H1 (cell line): Measurements from ENCODE around the gene LRRC23. TPM values are rescaled to one million over a fixed set of nuclear protein-coding genes. Genes with fewer than 3 reads are reported as not detected.
A peak's percentile ranks its signal among the peaks of the same experiment; 100 is the strongest.

Experiments used
- CTCF ChIA-PET: fragments of 300-600 bp; sonication (Branson Sonifier 250); formaldehyde crosslinking; loops from one replicate; lab custom pipeline; 2021; ENCODE audit not compliant: partially characterized antibody; lab: Charles Lee
- POLR2A ChIA-PET: fragments of 300-600 bp; sonication (Branson Sonifier 250); formaldehyde crosslinking; loops from one replicate; lab custom pipeline; 2021; ENCODE audit warnings: inconsistent platforms; ENCODE audit not compliant: partially characterized antibody; lab: Charles Lee
- DNase-seq, 2 experiments: peaks; one replicate each; pipeline versions ENCODE4 v3.0.0 to v3.0.0-alpha.2; 2010 to 2022; ENCODE audit warnings: low spot score in 2 of 2, low read depth in 1 of 2, mixed read lengths in 1 of 2
- FAIRE-seq: peaks from 2 replicates; lab custom pipeline; 2011; peaks lifted over from hg19 to GRCh38; lab: Jason Lieb, UNC
- H2AFZ ChIP-seq: 2 replicates; pipeline ENCODE4 v1.8.1; 2012; ENCODE audit warnings: low read length, inconsistent platforms
- H2AK5ac ChIP-seq: 2 replicates; pipeline ENCODE4 v1.6.1; 2013; ENCODE audit warnings: low read depth, low read length
- H2BK120ac ChIP-seq: replicated peaks from 2 replicates; pipeline ENCODE3; 2013; ENCODE audit warnings: low read depth, low read length, inconsistent platforms
- H2BK12ac ChIP-seq: 2 replicates; pipeline ENCODE4 v1.6.1; 2013; ENCODE audit warnings: low read depth, low read length
- H2BK15ac ChIP-seq: 2 replicates; pipeline ENCODE4 v1.6.1; 2013; ENCODE audit warnings: low read length
- H2BK20ac ChIP-seq: 2 replicates; pipeline ENCODE4 v1.6.1; 2013; ENCODE audit warnings: low read length
- H2BK5ac ChIP-seq: 2 replicates; pipeline ENCODE4 v1.6.1; 2013; ENCODE audit warnings: low read depth, low read length
- H3K14ac ChIP-seq: 2 replicates; pipeline ENCODE4 v1.6.1; 2013; ENCODE audit warnings: inconsistent platforms; ENCODE audit not compliant: insufficient read length
- H3K18ac ChIP-seq: 2 replicates; pipeline ENCODE4 v1.6.1; 2013; ENCODE audit warnings: low read length; ENCODE audit errors: extremely low read depth
- H3K23ac ChIP-seq: 2 replicates; pipeline ENCODE4 v1.6.1; 2013; ENCODE audit warnings: inconsistent platforms; ENCODE audit not compliant: insufficient read length
- H3K23me2 ChIP-seq: 2 replicates; pipeline ENCODE4 v1.6.1; 2013; ENCODE audit warnings: low read depth, low read length
- H3K27ac ChIP-seq: 2 replicates; pipeline ENCODE4 v1.6.1; 2011; ENCODE audit warnings: low read depth, low read length, inconsistent platforms
- H3K27me3 ChIP-seq, 4 experiments: replicated peaks in 1 of 4; 1 replicate in 1 of 4; 2 replicates in 3 of 4; pipeline versions ENCODE4 v1.6.1 to v1.8.1; 2011 to 2013; ENCODE audit warnings: low read length in 3 of 4, mild to moderate bottlenecking in 3 of 4, inconsistent platforms in 2 of 4, mixed read lengths in 2 of 4, moderate library complexity in 1 of 4; ENCODE audit not compliant: control insufficient read depth in 3 of 4, insufficient read depth in 3 of 4; ENCODE audit errors: extremely low read depth in 1 of 4
- H3K36me3 ChIP-seq, 4 experiments: 2 replicates each; pipeline versions ENCODE4 v1.6.1 to v1.8.1; 2011 to 2013; ENCODE audit warnings: mild to moderate bottlenecking in 4 of 4, low read length in 3 of 4, moderate library complexity in 2 of 4, control low read depth in 1 of 4, inconsistent platforms in 1 of 4; ENCODE audit not compliant: insufficient read depth in 4 of 4, control insufficient read depth in 2 of 4
- H3K4ac ChIP-seq: replicated peaks from 2 replicates; pipeline ENCODE3; 2013; ENCODE audit warnings: low read length, low read depth, mixed read lengths, inconsistent platforms; ENCODE audit not compliant: insufficient read length
- H3K4me1 ChIP-seq, 4 experiments: replicated peaks in 1 of 4; 1 replicate in 1 of 4; 2 replicates in 3 of 4; pipeline versions ENCODE4 v1.6.1 to v1.8.1; 2011 to 2013; ENCODE audit warnings: low read length in 3 of 4, inconsistent platforms in 2 of 4, mixed read lengths in 1 of 4; ENCODE audit not compliant: insufficient read depth in 4 of 4, control insufficient read depth in 3 of 4
- H3K4me2 ChIP-seq, 2 experiments: 2 replicates each; pipeline versions ENCODE4 v1.6.1 to v1.8.1; 2011 to 2013; ENCODE audit warnings: low read depth in 2 of 2, low read length in 2 of 2, control low read depth in 1 of 2, inconsistent platforms in 1 of 2, mild to moderate bottlenecking in 1 of 2; ENCODE audit not compliant: insufficient read depth in 1 of 2
- H3K4me3 ChIP-seq, 4 experiments: fragments of 200-600, 300-600 bp in 1 of 4; sonication (generic), shearing (Covaris generic), sonication (Bioruptor Twin) in 1 of 4; 2 replicates each; pipeline versions ENCODE4 v1.5.1 to v1.8.1; 2011 to 2016; ENCODE audit warnings: low read length in 4 of 4, low read depth in 3 of 4, control low read depth in 2 of 4, inconsistent platforms in 2 of 4, mild to moderate bottlenecking in 2 of 4, mixed read lengths in 1 of 4, moderate library complexity in 1 of 4; ENCODE audit not compliant: insufficient read depth in 2 of 4; ENCODE audit errors: extremely low read depth in 1 of 4
- H3K56ac ChIP-seq: replicated peaks from 2 replicates; pipeline ENCODE3; 2013; ENCODE audit warnings: low read depth, mild to moderate bottlenecking, mixed read lengths, low read length, inconsistent platforms; ENCODE audit not compliant: insufficient read length
- H3K79me1 ChIP-seq: 2 replicates; pipeline ENCODE4 v1.6.1; 2013; ENCODE audit warnings: low read depth, low read length, control low read depth
- H3K79me2 ChIP-seq, 2 experiments: 2 replicates each; pipeline versions ENCODE4 v1.6.1 to v1.8.1; 2012 to 2013; ENCODE audit warnings: low read length in 2 of 2, mild to moderate bottlenecking in 2 of 2, inconsistent platforms in 1 of 2; ENCODE audit not compliant: insufficient read depth in 2 of 2, control insufficient read depth in 1 of 2
- H3K9ac ChIP-seq, 4 experiments: replicated peaks in 1 of 4; 1 replicate in 1 of 4; 2 replicates in 3 of 4; pipeline versions ENCODE4 v1.6.1 to v1.8.1; 2011 to 2013; ENCODE audit warnings: low read depth in 3 of 4, low read length in 3 of 4, control low read depth in 2 of 4, mild to moderate bottlenecking in 2 of 4, moderate library complexity in 2 of 4, inconsistent platforms in 1 of 4; ENCODE audit errors: extremely low read depth in 1 of 4
- H3K9me3 ChIP-seq, 2 experiments: 2 replicates each; pipeline versions ENCODE4 v1.6.1 to v1.8.1; 2012 to 2013; ENCODE audit warnings: mild to moderate bottlenecking in 2 of 2, moderate library complexity in 2 of 2, control low read depth in 1 of 2, inconsistent platforms in 1 of 2, low read depth in 1 of 2, low read length in 1 of 2, mixed read lengths in 1 of 2; ENCODE audit not compliant: insufficient read depth in 2 of 2
- H4K20me1 ChIP-seq, 2 experiments: replicated peaks in 1 of 2; 2 replicates each; pipeline versions ENCODE3 to v1.8.1; 2011 to 2013; ENCODE audit warnings: inconsistent platforms in 2 of 2, low read length in 2 of 2, mild to moderate bottlenecking in 1 of 2; ENCODE audit not compliant: insufficient read depth in 2 of 2, control insufficient read depth in 1 of 2
- H4K5ac ChIP-seq: 2 replicates; pipeline ENCODE4 v1.6.1; 2013; ENCODE audit warnings: low read length, low read depth, mixed read lengths, inconsistent platforms; ENCODE audit not compliant: insufficient read length
- H4K8ac ChIP-seq: 2 replicates; pipeline ENCODE4 v1.8.0; 2013; ENCODE audit warnings: mild to moderate bottlenecking, moderate library complexity, low read length, inconsistent platforms; ENCODE audit not compliant: insufficient read depth; ENCODE audit errors: extremely low read depth
- H4K91ac ChIP-seq: replicated peaks from 2 replicates; pipeline ENCODE3; 2013; ENCODE audit warnings: low read length, mixed read lengths, inconsistent platforms; ENCODE audit not compliant: insufficient read length
- KDM4A ChIP-seq: IDR thresholded peaks from one replicate; pipeline ENCODE4 v1.7.1; 2012; ENCODE audit warnings: low read depth, mild to moderate bottlenecking, moderate library complexity, low read length, inconsistent platforms; ENCODE audit not compliant: severe bottlenecking
- MAFK ChIP-seq: IDR thresholded peaks from 2 replicates; pipeline ENCODE4 v1.6.1; 2012; ENCODE audit warnings: low read depth, mild to moderate bottlenecking, improper control_type of control experiment, low read length
- WGBS, 2 experiments: shearing (Covaris generic) in 1 of 2; methylation state at CpG; one replicate each; pipeline versions ENCODE4 v1.1.6 to v1.1.7; 2013 to 2015; ENCODE audit warnings: low lambda C conversion rate in 2 of 2, mixed read lengths in 2 of 2, inconsistent platforms in 1 of 2, low coverage in 1 of 2, missing lambda C conversion rate in 1 of 2; ENCODE audit not compliant: insufficient replicate concordance in 2 of 2, insufficient coverage in 1 of 2, insufficient read length in 1 of 2; ENCODE audit errors: extremely low coverage in 1 of 2, missing lambda C conversion rate in 1 of 2; 5-methylcytosine and 5-hydroxymethylcytosine counted together
- polyA plus RNA-seq, 7 experiments: library from polyadenylated mRNA; depleted of rRNA in 3 of 7; stranded (reverse) in 5 of 7; unstranded in 2 of 7; fragments of >200 nt in 5 of 7; fragments of 200-250 nt in 2 of 7; gene quantifications; 1 replicate in 5 of 7; 2 replicates in 1 of 7; 4 replicates in 1 of 7; pipeline versions ENCODE4 v1.2.1 to v1.2.3, GENCODE V29; 2011 to 2013; ENCODE audit warnings: missing spikeins in 2 of 7, mixed read lengths in 2 of 7
- total RNA-seq: library from RNA; stranded (reverse); fragmentation: NEBNext Ultra II Directional; extraction: Animal tissue kit (Norgen Biotek cat#: 25700); gene quantifications from 2 replicates; pipeline ENCODE4 v1.2.1, GENCODE V29; 2021

Gene LRRC23
- total and polyA plus RNA-seq, 2 of the 8 experiments (the other 6 are each of a cell fraction or from before 2014, with no cell fraction given), result 2.5 to 3.6 TPM

DNA sequence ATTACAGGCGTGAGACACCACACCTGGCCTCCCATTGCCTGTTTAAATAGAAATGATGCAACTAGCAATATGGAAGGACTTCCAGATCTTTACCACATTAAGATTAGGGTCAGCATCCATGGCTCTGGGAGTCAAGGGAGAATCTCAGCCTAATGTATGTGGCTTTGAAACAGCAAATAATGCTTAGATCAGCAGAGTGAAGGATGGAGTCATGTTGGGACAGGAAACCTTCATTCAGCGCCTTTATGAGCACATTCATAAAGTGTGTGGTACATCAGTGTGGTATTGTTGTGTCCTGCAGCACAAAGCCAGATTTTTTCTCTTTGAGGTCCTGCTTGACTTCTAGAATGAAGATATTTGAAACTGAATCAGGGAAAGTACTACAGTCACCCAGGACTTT is 16.3 kb upstream of the LRRC23 start:
- Histone ChIP-seq H2AFZ (no peak overlapping the region), H3K4me1 (peaks cover 2 to 13% (median 8%) of the 10 kb centered on the region in 4 experiments; a peak in 6 of 7 replicates), H3K4ac (no peak overlapping the region), H2BK20ac (peak overlapping the region; percentile 62), H3K9me3 (no peaks in the 10 kb centered on the region), H3K4me3 (no peak overlapping the region), H3K79me1 (no peaks in the 10 kb centered on the region), H2BK15ac (0 out of 2 replicates have a peak overlapping the region, but pooled peaks have one; percentile 5), H4K20me1 (no peaks in the 10 kb centered on the region), H3K4me2 (no peak overlapping the region), H4K5ac (no peak overlapping the region), H4K91ac (peak overlapping the region; percentile 1), H3K36me3 (peaks cover 0 to 20% (median 1%) of the 10 kb centered on the region in 4 experiments; a peak in 4 of 8 replicates), H3K79me2 (no peaks in the 10 kb centered on the region), H2BK5ac (peak overlapping the region; percentile 54; the same call in 1 of the 2 replicates), H3K14ac (no peak overlapping the region), H3K27ac (no peak overlapping the region), H3K27me3 (no peaks in the 10 kb centered on the region), H2BK12ac (peak overlapping the region; percentile 98; the same call in 1 of the 2 replicates), H3K56ac (no peak overlapping the region), H2BK120ac (no peak overlapping the region), H4K8ac (no peak overlapping the region), H3K18ac (peak overlapping the region; percentile 76), H3K23ac (no peak overlapping the region), H3K9ac (no peak overlapping the region), H2AK5ac (peak overlapping the region; percentile 100), H3K23me2 (no peaks in the 10 kb centered on the region)
- 95% methylated on average over 2 of the region's 2 CpGs; no CpG with 5 or more reads in 1 of the 2 experiments for WGBS, 2 experiments
- ChIA-PET POLR2A (interaction anchor here (4.1 to 7.8 kb wide), 2 partner anchors 16 to 21 kb away, joined by 26 to 86 read pairs; partner anchors contain the start of genes SPSB2 and TPI1), CTCF (interaction anchor here (0.6 to 2.3 kb wide), 2 partner anchors 16 to 190 kb away, joined by 3 to 18 read pairs; partner anchors contain the start of gene SPSB2)
- TF ChIP-seq MAFK (peak; percentile 47; the same call in 1 of the 2 replicates), KDM4A (no peak)
- FAIRE-seq (no peak), DNase-seq (no peak)
